H9 (cell line): ENCODE data around the gene GAS6. TPM values are rescaled to one million over a fixed set of nuclear protein-coding genes. Genes with fewer than 3 reads are reported as not detected.

ENCODE experiments used
- DNase-seq: peaks from one replicate; pipeline ENCODE4 v3.0.0-alpha.2; 2017
- H2AFZ ChIP-seq: one replicate; pipeline ENCODE4 v1.6.1; 2013; ENCODE audit warnings: mild to moderate bottlenecking, low read length, control low read depth, moderate library complexity
- H2AK5ac ChIP-seq: 2 replicates; pipeline ENCODE4 v1.6.1; 2013; ENCODE audit warnings: low read length, control low read depth, mixed read lengths; ENCODE audit not compliant: insufficient read length
- H2BK120ac ChIP-seq: one replicate; pipeline ENCODE4 v1.6.1; 2013; ENCODE audit warnings: low read depth, mild to moderate bottlenecking, low read length, control low read depth, inconsistent platforms; ENCODE audit not compliant: poor library complexity, severe bottlenecking
- H2BK12ac ChIP-seq: 2 replicates; pipeline ENCODE4 v1.6.1; 2013; ENCODE audit warnings: low read length, control low read depth, mixed read lengths, low read depth; ENCODE audit not compliant: insufficient read length
- H2BK15ac ChIP-seq: 2 replicates; pipeline ENCODE4 v1.6.1; 2013; ENCODE audit warnings: low read depth, low read length, control low read depth
- H2BK20ac ChIP-seq: one replicate; pipeline ENCODE4 v1.6.1; 2013; ENCODE audit warnings: low read depth, mild to moderate bottlenecking, low read length, control low read depth, inconsistent platforms; ENCODE audit not compliant: poor library complexity, severe bottlenecking
- H2BK5ac ChIP-seq: 2 replicates; pipeline ENCODE4 v1.6.1; 2013; ENCODE audit warnings: low read length, control low read depth, mixed read lengths; ENCODE audit not compliant: insufficient read length
- H3K14ac ChIP-seq: 2 replicates; pipeline ENCODE4 v1.6.1; 2013; ENCODE audit warnings: low read length, control low read depth; ENCODE audit not compliant: insufficient read depth
- H3K18ac ChIP-seq: 2 replicates; pipeline ENCODE4 v1.6.1; 2013; ENCODE audit warnings: low read depth, mild to moderate bottlenecking, mixed read lengths, low read length, control low read depth; ENCODE audit not compliant: insufficient read length
- H3K23ac ChIP-seq: 2 replicates; pipeline ENCODE4 v1.6.1; 2013; ENCODE audit warnings: low read length, control low read depth, mixed read lengths, low read depth; ENCODE audit not compliant: insufficient read length
- H3K23me2 ChIP-seq: 2 replicates; pipeline ENCODE4 v1.6.1; 2013; ENCODE audit warnings: low read depth, mild to moderate bottlenecking, mixed read lengths, low read length, control low read depth; ENCODE audit not compliant: insufficient read length, poor library complexity, severe bottlenecking
- H3K27ac ChIP-seq: 2 replicates; pipeline ENCODE4 v1.5.1; 2013; ENCODE audit warnings: low read length, control low read depth, mixed read lengths, low read depth; ENCODE audit not compliant: insufficient read length
- H3K27me3 ChIP-seq: 2 replicates; pipeline ENCODE4 v1.6.1; 2013; ENCODE audit warnings: low read length, control low read depth, inconsistent platforms; ENCODE audit not compliant: insufficient read depth
- H3K4ac ChIP-seq: 2 replicates; pipeline ENCODE4 v1.6.1; 2013; ENCODE audit warnings: low read depth, mild to moderate bottlenecking, control low read depth, inconsistent platforms, low read length, moderate library complexity
- H3K4me1 ChIP-seq: 2 replicates; pipeline ENCODE4 v1.6.1; 2013; ENCODE audit warnings: low read length, control low read depth, inconsistent platforms; ENCODE audit not compliant: insufficient read depth
- H3K4me2 ChIP-seq: 2 replicates; pipeline ENCODE4 v1.6.1; 2013; ENCODE audit warnings: low read length, control low read depth, mixed read lengths; ENCODE audit not compliant: insufficient read length, insufficient read depth
- H3K56ac ChIP-seq: 2 replicates; pipeline ENCODE4 v1.6.1; 2013; ENCODE audit warnings: low read depth, mild to moderate bottlenecking, mixed read lengths, low read length, control low read depth; ENCODE audit not compliant: insufficient read length
- H3K79me1 ChIP-seq: 2 replicates; pipeline ENCODE4 v1.6.1; 2013; ENCODE audit warnings: low read depth, mild to moderate bottlenecking, moderate library complexity, low read length, control low read depth, inconsistent platforms; ENCODE audit not compliant: insufficient read depth, poor library complexity, severe bottlenecking
- H3K79me2 ChIP-seq: 2 replicates; pipeline ENCODE4 v1.6.1; 2013; ENCODE audit warnings: low read length, control low read depth, inconsistent platforms; ENCODE audit not compliant: insufficient read depth
- H3K9ac ChIP-seq: 2 replicates; pipeline ENCODE4 v1.6.1; 2013; ENCODE audit warnings: low read length, control low read depth, mixed read lengths; ENCODE audit not compliant: insufficient read length; ENCODE audit errors: extremely low read depth
- H3K9me3 ChIP-seq: one replicate; pipeline ENCODE4 v1.6.1; 2013; ENCODE audit warnings: low read depth, low read length, inconsistent platforms; ENCODE audit not compliant: control insufficient read depth
- H3T11ph ChIP-seq: one replicate; pipeline ENCODE4 v1.6.1; 2013; ENCODE audit warnings: mild to moderate bottlenecking, low read length, control low read depth, inconsistent platforms
- H4K20me1 ChIP-seq: one replicate; pipeline ENCODE4 v1.6.1; 2013; ENCODE audit not compliant: control insufficient read depth, insufficient read length, insufficient read depth
- H4K5ac ChIP-seq: 2 replicates; pipeline ENCODE4 v1.6.1; 2013; ENCODE audit warnings: low read depth, mild to moderate bottlenecking, mixed read lengths, low read length, control low read depth; ENCODE audit not compliant: insufficient read length
- H4K8ac ChIP-seq: replicated peaks from 2 replicates; pipeline ENCODE4 v1.6.1; 2013; ENCODE audit warnings: low read length, control low read depth, mixed read lengths, low read depth; ENCODE audit not compliant: insufficient read length
- H4K91ac ChIP-seq: 2 replicates; pipeline ENCODE4 v1.6.1; 2013; ENCODE audit warnings: low read depth, mild to moderate bottlenecking, moderate library complexity, mixed read lengths, low read length, control low read depth; ENCODE audit not compliant: insufficient read length
- H3K27ac Mint-ChIP-seq, 3 experiments: 2 replicates in 2 of 3; 3 replicates in 1 of 3; pipeline ENCODE4 v1.8.0; 2020 to 2021; ENCODE audit warnings: mixed read lengths in 3 of 3, mild to moderate bottlenecking in 1 of 3, moderate library complexity in 1 of 3
- H3K27me3 Mint-ChIP-seq: 2 replicates; pipeline ENCODE4 v1.8.0; 2021; ENCODE audit warnings: low read depth, mild to moderate bottlenecking, moderate library complexity, mixed read lengths
- H3K36me3 Mint-ChIP-seq, 3 experiments: 2 replicates in 2 of 3; 3 replicates in 1 of 3; pipeline ENCODE4 v1.8.0; 2020 to 2021; ENCODE audit warnings: low read depth in 3 of 3, mixed read lengths in 3 of 3; ENCODE audit not compliant: insufficient read depth in 1 of 3
- H3K4me1 Mint-ChIP-seq, 2 experiments: 2 replicates each; pipeline ENCODE4 v1.8.0; 2020; ENCODE audit warnings: mixed read lengths in 2 of 2
- H3K4me3 Mint-ChIP-seq, 2 experiments: 2 replicates in 1 of 2; 3 replicates in 1 of 2; pipeline ENCODE4 v1.8.0; 2020 to 2021; ENCODE audit warnings: mild to moderate bottlenecking in 2 of 2, mixed read lengths in 2 of 2, moderate library complexity in 1 of 2
- H3K9me3 Mint-ChIP-seq, 2 experiments: 2 replicates in 1 of 2; 3 replicates in 1 of 2; pipeline ENCODE4 v1.8.0; 2020; ENCODE audit warnings: mild to moderate bottlenecking in 2 of 2, mixed read lengths in 2 of 2, moderate library complexity in 1 of 2
- CTCF ChIP-seq: fragments of 200-600 bp; sonication (generic); conservative IDR thresholded peaks from 3 replicates; pipeline ENCODE4 v1.8.0; 2021; ENCODE audit warnings: antibody characterized with exemption, mild to moderate bottlenecking
- WGBS: extraction: QIAGEN DNeasy Blood & Tissue Kit; methylation state at CpG from one replicate; pipeline ENCODE4 v1.1.7; 2013; ENCODE audit warnings: missing lambda C conversion rate, low lambda C conversion rate, mixed read lengths; ENCODE audit not compliant: insufficient read length; ENCODE audit errors: extremely low coverage; 5-methylcytosine and 5-hydroxymethylcytosine counted together
- total RNA-seq: library from RNA; stranded (reverse); gene quantifications from 2 replicates; pipeline ENCODE4 v1.2.1, GENCODE V29; 2021

Gene GAS6
- total RNA-seq, 1 experiment from 2014 or later, result 20.5 TPM

GRCh38 chr13:113856716-113857065 lies 7.2 kb downstream of the GAS6 start:
- Histone ChIP-seq H2BK20ac (no peak overlapping the region), H3K23ac (no peak overlapping the region), H2AFZ (no peak overlapping the region), H3K23me2 (no peaks in the 10 kb centered on the region), H3K56ac (no peak overlapping the region), H3K79me2 (no peaks in the 10 kb centered on the region; the same call in 1 of the 2 replicates), H4K20me1 (peaks cover 2% of the 10 kb centered on the region), H4K5ac (no peak overlapping the region), H2BK5ac (no peak overlapping the region), H4K8ac (no peak overlapping the region), H3K79me1 (no peaks in the 10 kb centered on the region), H3K9ac (no peak overlapping the region), H2AK5ac (no peak overlapping the region), H2BK12ac (no peak overlapping the region), H3K4ac (no peak overlapping the region), H2BK15ac (no peak overlapping the region), H4K91ac (no peak overlapping the region), H3K4me1 (peaks cover 14% of the 10 kb centered on the region; the same call in 1 of the 2 replicates), H3K4me2 (no peak overlapping the region), H3K9me3 (no peaks in the 10 kb centered on the region), H3K14ac (no peak overlapping the region), H3K27ac (no peak overlapping the region), H3K27me3 (no peaks in the 10 kb centered on the region), H3T11ph (no peak overlapping the region), H3K18ac (no peak overlapping the region), H2BK120ac (no peak overlapping the region)
- Mint-ChIP-seq H3K4me3 (no peak overlapping the region), H3K27me3 (peaks cover 2% of the 10 kb centered on the region), H3K4me1 (peaks cover 46 to 62% of the 10 kb centered on the region in 2 experiments), H3K27ac (peak overlapping the region in 1 of 3 experiments; percentile 79; a peak in 2 of 7 replicates), H3K36me3 (peaks cover 1 to 12% (median 10%) of the 10 kb centered on the region in 3 experiments; a peak in 5 of 7 replicates), H3K9me3 (no peaks in the 10 kb centered on the region; a peak in 1 of 5 replicates)
- peak; percentile 20 for DNase-seq
- no peak for TF ChIP-seq CTCF
- WGBS, result no CpG with 5 or more reads among the region's 9 CpGs
